ENCODE data around the gene TDRKH. TPM values are rescaled to one million over a fixed set of nuclear protein-coding genes. Genes with fewer than 3 reads are reported as not detected.

Gene TDRKH
- total RNA-seq, 1 donor from 2014 or later: 3.8 TPM

GRCh38 chr1:151759241-151759640, 31.1 kb downstream of the TDRKH start:
- TF ChIP-seq, protein P1, sequence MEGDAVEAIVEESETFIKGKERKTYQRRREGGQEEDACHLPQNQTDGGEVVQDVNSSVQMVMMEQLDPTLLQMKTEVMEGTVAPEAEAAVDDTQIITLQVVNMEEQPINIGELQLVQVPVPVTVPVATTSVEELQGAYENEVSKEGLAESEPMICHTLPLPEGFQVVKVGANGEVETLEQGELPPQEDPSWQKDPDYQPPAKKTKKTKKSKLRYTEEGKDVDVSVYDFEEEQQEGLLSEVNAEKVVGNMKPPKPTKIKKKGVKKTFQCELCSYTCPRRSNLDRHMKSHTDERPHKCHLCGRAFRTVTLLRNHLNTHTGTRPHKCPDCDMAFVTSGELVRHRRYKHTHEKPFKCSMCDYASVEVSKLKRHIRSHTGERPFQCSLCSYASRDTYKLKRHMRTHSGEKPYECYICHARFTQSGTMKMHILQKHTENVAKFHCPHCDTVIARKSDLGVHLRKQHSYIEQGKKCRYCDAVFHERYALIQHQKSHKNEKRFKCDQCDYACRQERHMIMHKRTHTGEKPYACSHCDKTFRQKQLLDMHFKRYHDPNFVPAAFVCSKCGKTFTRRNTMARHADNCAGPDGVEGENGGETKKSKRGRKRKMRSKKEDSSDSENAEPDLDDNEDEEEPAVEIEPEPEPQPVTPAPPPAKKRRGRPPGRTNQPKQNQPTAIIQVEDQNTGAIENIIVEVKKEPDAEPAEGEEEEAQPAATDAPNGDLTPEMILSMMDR (IDR thresholded peaks at IDR 0.05; ENCODE audit: borderline replicate concordance): no peak
- Histone ChIP-seq H3K27ac (replicated peaks) (no peak overlapping the region), H3K27me3 (ENCODE audit: low read depth) (no peaks in the 10 kb centered on the region), H3K4me1 (peaks cover 21% of the 10 kb centered on the region), H3K9me3 (replicated peaks) (no peaks in the 10 kb centered on the region), H3K36me3 (peaks cover 44% of the 10 kb centered on the region), H3K4me3 (no peak overlapping the region)
- intact Hi-C loops (cut with micrococcal nuclease): no loop called here
- DNase-seq: no peak

GRCh38 chr1:151756291-151756690, 34.0 kb downstream of the TDRKH start:
- Histone ChIP-seq H3K4me3 (no peak overlapping the region), H3K36me3 (peaks cover 34% of the 10 kb centered on the region), H3K9me3 (replicated peaks) (no peaks in the 10 kb centered on the region), H3K27me3 (ENCODE audit: low read depth) (no peaks in the 10 kb centered on the region), H3K27ac (replicated peaks) (no peak overlapping the region), H3K4me1 (no peaks in the 10 kb centered on the region)
- TF ChIP-seq, protein P1 (IDR thresholded peaks at IDR 0.05; ENCODE audit: borderline replicate concordance): no peak
- intact Hi-C loops (cut with micrococcal nuclease): no loop called here
- no peak for DNase-seq

- H3K36me3 ChIP-seq: no peaks in the 10 kb centered on the region
- H3K27ac ChIP-seq (replicated peaks): no peak overlapping the region
- intact Hi-C loops (cut with micrococcal nuclease): no loop called here
- H3K9me3 ChIP-seq (replicated peaks): peaks cover 13% of the 10 kb centered on the region
- TF ChIP-seq, protein P1 (IDR thresholded peaks at IDR 0.05; ENCODE audit: borderline replicate concordance): no peak
- H3K4me3 ChIP-seq: no peak overlapping the region
- DNase-seq: no peak
- H3K4me1 ChIP-seq: no peaks in the 10 kb centered on the region
- H3K27me3 ChIP-seq (ENCODE audit: low read depth): no peaks in the 10 kb centered on the region
These were observed 48.8 kb downstream of the TDRKH start for GRCh38 chr1:151741516-151741915.

DNA sequence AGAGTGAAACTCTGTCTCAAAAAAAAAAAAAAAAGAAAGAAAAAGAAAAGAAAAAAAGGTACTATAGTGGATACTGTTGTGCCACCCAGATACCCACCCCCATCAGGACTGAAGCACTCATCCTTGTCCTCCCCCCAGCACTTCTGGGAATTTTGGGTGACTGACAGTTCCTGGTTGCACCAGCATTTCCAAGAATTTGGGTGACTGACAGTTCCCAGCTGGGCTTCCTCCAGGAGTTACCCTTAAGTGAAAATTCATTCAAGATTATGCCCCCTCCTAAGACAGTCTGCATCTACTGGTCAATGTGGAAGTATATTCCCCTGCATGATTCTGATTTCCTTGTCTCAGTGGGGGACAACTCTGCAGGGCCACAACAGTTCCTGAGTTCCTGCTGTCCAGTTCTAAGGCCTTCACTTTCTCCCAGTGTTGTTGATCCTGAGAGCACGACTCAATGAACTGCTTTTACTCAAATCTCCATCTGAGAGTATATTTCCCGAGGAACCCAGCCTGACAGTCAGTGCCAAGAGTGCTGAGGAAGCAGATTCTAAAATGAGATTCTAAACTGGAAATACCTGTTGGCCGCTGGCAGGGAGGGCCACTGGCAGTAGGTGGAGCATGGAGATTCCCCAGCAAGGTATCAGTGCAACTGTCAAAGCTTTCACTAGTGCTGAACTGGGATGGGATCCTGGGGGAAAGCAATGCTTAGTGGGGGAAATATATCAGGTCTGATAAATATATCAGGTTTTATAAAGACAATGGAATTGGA, 50.5 kb downstream of the TDRKH start:
- intact Hi-C loops (cut with micrococcal nuclease): loop anchor here (10.0 kb wide), 1 partner anchor 205 kb away; no protein-coding TSS in a partner anchor
- DNase-seq: no peak
- TF ChIP-seq, protein P1 (IDR thresholded peaks at IDR 0.05; ENCODE audit: borderline replicate concordance): no peak
- no peak overlapping the region for H3K4me3 ChIP-seq
- H3K4me1 ChIP-seq: peaks cover 2% of the 10 kb centered on the region
- H3K36me3 ChIP-seq: no peaks in the 10 kb centered on the region
- peaks cover 13% of the 10 kb centered on the region for H3K9me3 ChIP-seq (replicated peaks)
- H3K27me3 ChIP-seq (ENCODE audit: low read depth): no peaks in the 10 kb centered on the region
- no peak overlapping the region for H3K27ac ChIP-seq (replicated peaks)

DNA sequence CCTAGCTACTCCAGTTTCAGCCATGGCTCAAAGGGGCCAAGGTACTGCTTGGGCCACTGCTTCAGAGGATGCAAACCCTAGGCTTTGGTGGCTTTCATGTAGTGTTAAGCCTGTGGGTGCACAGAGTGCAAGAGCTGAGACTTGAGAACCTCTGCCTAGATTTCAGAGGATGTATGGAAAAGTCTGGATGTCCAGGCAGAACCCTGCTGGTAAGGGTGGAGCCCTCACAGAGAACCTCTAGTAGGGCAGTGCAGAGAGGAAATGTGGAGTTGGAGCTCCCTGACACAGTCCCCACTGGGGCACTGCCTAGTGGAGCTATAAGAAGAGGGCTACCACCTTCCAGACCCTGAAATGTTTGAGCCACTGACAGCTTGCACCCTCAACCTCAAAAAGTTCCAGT, 52.8 kb downstream of the TDRKH start:
- peaks cover 13% of the 10 kb centered on the region for H3K9me3 ChIP-seq (replicated peaks)
- H3K36me3 ChIP-seq: no peaks in the 10 kb centered on the region
- TF ChIP-seq, protein P1 (IDR thresholded peaks at IDR 0.05; ENCODE audit: borderline replicate concordance): no peak
- no peak overlapping the region for H3K27ac ChIP-seq (replicated peaks)
- H3K4me3 ChIP-seq: no peak overlapping the region
- no peaks in the 10 kb centered on the region for H3K27me3 ChIP-seq (ENCODE audit: low read depth)
- DNase-seq: no peak
- intact Hi-C loops (cut with micrococcal nuclease): loop anchor here (10.0 kb wide), 1 partner anchor 203 kb away; no protein-coding TSS in a partner anchor
- H3K4me1 ChIP-seq: peaks cover 3% of the 10 kb centered on the region

Data from left ventricle myocardium inferior (tissue), 1 donor.